GM20431 (cell line): ENCODE measurements around the gene MGAT4D.
"Not testable (repeated sequence)": the region's sequence is repeated elsewhere in the genome, so short reads cannot be mapped to it uniquely, and the experiment has no call there.

Experiments used
- in situ Hi-C: fragments of 300-500 bp; cut with MseI, MboI; formaldehyde crosslinking; loops from one replicate; pipeline ENCODE4 v1.15.0; 2020; ENCODE audit warnings: low sequenced_read_pairs; ENCODE audit not compliant: unreplicated experiment

MGAT4D gene

DNA sequence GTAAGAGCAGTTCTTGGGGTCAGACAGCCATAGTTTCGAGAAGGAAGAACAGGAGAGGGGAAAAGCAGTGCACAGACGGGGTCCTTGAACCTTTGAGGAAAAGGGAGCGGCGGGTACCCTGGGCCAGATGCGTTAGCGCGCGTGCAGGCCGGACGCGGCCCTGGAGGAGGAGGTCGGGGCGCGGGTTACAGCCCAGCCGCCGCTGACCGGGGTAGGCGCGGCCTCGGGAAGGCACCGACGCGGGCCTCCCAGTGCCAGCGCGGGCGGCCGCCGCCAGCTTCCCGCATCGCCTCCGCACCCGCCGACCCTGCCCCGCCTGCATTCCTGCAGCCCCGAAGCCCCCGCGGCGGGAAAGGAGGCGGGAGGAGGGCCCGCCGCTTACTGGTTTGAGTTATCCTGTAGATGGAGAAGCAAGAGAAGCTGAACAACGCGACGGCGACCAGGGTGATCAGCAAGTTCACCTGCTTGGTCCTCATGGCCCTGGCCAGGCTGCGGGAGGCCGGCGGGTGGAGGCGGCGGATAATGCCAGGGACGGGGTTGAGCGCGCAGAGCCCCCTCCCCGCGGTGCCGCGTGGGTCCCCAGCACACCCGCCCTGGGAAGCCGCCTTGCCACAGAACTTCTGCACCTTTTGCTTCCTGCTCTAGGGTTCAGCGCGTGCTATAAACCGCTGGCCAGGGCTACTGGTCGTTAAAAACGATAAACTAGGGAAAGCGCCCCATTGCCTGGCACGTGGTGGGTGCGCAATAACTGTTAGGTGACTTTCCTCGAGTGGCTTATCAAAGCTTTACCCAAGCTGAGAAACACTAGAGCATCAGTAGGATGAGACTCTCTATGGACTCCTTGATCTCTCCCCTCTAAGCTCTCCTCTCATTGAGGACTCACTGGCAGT lies at the start of gene MGAT4D:
TSS of gene MGAT4D (minus strand) at position 547 of the 890 bp plus-strand sequence. CDS start at position 476, 71 bp downstream.
- in situ Hi-C loops = no loop called here

DNA sequence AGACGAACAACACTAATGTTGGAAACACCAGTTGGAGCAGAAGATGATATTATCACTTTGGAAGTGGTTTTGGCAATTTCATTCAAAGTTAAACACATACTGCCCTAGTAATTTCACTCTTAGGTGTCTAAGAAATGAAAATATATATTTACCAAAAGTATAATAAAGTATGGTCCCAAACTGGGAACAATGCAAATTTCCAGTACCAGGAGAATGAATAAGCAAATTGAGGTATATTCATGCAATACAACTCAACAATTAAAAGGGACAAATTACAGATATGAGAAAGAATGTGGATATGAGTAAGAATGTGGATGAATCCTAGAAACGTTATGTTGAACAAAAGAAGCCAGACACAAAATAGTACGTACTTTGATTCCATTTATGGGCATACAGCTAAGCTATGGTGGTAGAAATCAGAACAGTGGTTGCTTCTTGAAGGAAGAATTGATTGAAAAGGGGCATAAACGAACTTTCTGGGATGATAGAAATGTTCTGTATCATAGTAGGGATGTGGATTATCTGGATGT lies 35.9 kb upstream of the MGAT4D start:
- in situ Hi-C loops = no loop called here

DNA sequence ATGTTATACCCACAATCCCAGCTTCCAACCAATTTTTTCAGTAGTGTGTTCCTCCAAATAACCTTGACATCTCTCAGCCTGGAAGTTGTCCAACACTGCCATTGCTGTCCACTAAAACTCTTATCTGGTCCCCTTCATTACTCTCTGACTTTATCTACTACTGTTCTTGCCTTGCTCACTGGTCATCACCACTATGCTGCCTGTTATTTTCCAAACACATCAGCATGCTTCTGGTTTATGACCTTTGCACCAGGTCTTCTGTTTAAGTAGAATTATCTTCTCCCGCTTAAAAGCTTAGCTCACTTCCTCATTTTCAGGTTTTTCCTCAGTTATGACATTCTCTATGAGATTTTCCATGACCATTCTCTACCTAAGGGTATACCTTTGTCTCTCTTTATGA lies 31.3 kb upstream of the MGAT4D start:
- in situ Hi-C loops = no loop called here

DNA sequence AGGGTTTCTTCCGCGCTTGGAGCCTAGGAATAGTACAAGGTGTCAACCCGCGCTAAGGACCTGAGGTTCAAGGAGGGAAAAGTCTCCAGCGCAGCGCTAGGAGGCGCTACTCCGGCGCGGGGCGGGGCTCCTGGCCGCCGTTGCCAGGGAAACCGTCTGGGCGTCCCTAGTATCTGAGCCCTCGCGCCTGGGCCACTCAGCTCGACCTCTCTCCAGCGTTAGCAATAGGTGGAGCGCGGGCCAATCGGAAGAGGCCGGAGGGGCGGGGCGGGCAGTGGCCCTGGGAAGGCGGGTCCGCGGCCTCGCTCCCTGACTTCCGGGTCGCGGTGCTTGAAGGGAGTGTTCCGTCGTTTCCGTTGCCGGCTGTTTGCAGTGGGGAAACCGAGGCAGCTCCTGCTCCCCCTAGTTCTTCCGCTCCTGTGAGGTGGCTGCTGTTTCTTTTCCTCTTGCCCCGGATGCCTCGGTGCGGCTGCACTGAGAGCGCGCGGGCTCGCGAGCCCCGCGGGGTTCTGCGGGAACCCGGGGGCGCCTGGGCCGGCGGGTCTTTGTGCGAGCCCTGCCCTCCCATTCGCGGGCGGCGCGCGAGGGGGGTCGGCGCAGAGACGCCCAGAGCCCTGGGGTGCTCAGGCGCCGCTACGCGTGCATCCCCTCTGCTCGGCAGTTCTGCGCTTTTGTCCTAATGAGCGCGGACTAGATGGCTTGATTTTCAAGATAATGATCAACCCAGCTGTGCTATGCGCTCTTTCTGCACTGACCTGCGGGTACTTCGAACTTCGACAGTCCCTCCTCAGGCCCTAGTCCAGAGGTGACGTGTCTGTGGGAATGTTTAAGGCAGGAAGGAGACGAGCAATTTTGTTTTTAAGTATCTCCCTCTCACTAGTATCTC lies 26.0 kb upstream of the MGAT4D start, which contains the start of gene ELMOD2:
TSS of gene ELMOD2 (plus strand) at position 312 of the 886 bp plus-strand sequence. CDS start 1,261 bp downstream, outside the sequence.
- in situ Hi-C loops = no loop called here

GRCh38 chr4:140523370-140523856 lies 25.3 kb upstream of the MGAT4D start:
- in situ Hi-C loops = no loop called here

DNA sequence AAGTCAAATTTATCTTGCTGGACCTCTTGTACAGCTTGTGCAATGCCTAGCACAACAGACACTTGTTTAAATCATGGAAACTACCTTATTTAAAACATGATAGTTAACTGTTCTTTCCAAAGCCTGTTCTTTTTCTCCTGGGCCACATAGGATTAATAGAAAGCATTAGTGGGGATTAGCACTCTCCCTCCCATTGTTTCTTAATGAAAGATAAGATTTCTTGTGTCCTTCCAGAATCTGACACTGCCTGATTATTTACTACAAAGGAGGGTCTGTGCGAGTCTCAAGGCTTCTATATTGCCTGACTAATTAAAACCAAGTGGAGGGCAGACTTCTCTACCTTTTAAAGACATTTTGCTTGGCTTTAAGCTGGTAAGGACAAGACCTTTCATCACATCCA lies 17.3 kb upstream of the MGAT4D start:
- in situ Hi-C loops = no loop called here

GRCh38 chr4:140513765-140514164 lies 15.7 kb upstream of the MGAT4D start:
- in situ Hi-C loops = not testable (repeated sequence)

GRCh38 chr4:140504261-140504660 lies 6.2 kb upstream of the MGAT4D start:
- in situ Hi-C loops = no loop called here

- in situ Hi-C loops = no loop called here
Measured at GRCh38 chr4:140499391-140499790, 1.3 kb upstream of the MGAT4D start.

DNA sequence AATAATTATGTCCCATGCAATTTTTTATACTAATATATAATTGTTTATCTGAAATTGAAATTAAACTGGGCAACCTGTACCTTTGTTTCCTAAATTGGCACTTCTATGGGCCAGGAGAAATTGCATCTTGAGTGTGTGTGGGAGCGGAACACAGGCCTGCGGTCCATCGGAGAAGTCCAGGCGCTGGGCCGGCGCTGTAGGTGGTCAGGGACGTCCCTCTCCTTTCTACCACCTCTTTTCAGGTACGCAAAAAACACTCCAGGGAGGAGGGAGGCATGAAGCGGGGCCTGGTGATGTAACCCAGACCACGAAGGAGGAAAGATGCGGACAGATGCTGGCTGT lies 717 bp downstream of the MGAT4D start:
- in situ Hi-C loops = no loop called here

DNA sequence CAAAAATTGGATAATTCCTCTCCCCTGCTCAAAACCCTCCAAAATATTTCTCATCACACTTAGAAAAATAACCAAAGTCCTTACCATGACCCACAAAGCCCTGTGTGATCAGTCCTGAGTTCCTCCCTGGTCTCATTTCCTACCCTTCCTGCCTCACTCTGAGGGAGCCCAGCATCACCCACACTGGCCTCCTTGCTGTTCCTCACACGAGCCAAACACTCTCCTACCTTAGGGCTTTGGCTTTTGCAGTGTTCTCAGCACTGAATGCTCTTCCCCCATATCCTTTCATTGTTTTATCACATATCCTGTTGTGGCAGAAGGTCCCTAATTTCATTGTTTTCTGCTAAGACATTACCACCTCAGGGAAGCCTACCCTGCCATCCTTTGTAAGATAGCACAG lies 12.2 kb downstream of the MGAT4D start:
- in situ Hi-C loops = no loop called here

DNA sequence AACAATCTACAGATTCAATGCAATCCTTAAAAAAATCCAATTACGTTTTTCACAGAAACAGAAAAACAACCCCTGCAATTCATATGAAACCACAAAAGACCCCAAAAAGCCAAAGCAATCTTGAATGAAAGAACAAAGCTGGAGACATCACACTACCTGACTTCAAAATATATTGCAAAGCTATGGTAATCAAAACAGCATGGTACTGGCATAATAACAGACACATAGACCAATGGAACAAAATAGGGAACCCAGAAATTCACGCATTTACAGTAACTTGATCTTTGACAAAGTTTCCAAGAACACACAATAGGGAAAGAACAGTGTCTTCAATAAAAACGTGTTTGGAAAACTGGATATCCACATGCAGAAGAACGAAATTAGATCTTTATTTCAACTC lies 14.6 kb downstream of the MGAT4D start:
- in situ Hi-C loops = no loop called here

DNA sequence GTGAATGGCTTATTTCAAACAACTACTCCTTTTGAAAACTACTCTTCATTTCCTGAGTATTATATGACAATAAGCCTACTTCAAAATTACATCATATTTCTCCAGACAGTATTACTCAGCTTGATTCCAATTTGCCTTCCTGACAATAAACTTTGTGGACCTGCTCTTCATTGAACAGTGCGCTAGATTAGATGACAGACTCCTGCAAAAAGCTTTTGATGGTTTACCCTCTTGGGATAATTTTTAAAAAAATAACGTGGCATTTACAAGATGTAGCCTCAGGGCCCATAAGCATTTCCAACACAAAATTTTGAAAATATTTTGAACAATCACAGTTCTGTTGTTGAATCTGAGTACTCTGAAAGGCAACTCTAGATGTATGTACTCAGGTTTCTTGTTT lies 25.9 kb downstream of the MGAT4D start:
- in situ Hi-C loops = no loop called here

DNA sequence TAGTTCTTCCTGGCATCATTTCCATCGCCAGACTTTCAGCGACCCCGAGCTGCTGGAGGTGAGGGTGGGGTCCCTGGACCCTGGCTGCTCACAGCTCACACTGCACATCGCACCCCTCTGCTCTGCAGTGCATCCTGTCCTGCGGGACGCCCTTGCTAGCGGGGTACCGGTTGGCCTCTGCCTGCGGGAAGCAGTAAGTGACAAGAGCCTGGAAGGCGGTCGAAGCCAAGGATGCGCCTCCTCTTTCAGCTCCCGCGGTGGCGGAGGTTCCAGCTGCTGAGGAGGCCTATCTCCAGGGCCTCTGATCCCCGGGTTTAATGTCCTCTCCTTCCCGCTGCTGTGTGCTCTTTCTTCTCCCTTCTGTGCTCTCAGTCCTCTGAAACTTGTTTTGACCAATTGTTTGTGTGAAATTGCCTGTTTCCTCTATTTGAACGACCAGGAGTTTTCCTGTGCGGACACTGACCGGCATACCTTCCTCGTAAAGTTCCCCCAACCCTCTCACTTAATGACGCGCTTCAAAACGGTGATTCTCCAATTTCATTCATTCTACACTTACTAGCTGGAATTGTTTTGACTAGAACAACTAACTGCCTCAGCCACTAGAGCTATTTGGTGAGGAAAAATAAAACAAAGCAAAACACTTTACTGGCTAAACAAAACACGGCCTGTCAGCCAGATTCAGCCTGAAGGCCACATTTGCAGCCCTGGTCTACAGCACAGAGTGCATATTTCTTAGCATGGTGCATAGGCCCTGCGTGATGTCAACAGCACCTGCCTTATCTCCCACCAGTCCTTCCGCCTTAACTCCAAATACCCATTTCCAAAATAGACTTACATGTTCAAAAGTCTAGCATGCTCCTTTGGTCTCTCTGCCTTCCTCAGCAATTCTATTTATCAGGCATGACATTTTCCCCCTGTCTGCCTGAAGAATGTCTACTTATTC lies 28.0 kb downstream of the MGAT4D start:
- in situ Hi-C loops = no loop called here

DNA sequence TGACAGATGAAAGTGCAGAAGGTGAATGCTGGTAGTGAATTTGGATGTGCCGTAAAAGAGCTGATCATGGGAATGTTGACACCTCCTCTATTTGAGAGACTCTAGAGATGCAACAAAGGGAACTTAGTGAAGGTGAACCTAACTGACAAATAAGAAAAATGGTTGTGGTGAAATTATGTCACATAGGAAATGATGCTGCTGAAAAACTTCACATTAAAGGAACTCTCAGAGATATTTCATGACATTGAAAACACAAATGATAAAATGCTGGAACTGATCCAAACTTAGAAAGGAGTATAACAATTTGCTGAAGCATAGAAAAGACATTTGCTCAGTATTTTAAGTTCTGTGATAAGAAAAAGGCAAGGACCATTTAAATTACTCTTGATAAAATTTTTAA lies 31.9 kb downstream of the MGAT4D start:
- in situ Hi-C loops = no loop called here

GRCh38 chr4:140463614-140464013 lies 34.5 kb downstream of the MGAT4D start:
- in situ Hi-C loops = no loop called here

DNA sequence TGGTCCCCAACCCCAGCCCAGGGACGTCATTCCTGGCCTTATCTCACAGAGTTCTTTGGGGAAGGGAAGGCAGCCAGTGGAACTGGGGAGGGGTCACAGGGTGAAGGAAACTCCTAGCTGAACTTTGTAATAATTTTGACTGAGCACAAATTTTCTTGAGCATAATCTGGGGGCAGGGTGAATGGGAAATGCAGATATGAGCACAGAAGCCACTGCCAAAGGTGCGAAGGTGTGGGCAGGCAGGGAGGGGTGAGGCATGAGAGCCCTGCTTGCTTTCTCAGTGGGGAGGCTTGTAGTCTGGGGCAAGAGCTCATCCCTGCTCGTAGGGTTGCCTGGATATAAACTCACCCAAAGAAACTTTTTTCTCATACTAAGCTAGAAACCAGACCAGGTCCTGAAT lies 34.9 kb downstream of the MGAT4D start:
- in situ Hi-C loops = no loop called here

GRCh38 chr4:140450352-140450751 lies 47.7 kb downstream of the MGAT4D start:
- in situ Hi-C loops = no loop called here

- in situ Hi-C loops = no loop called here
Measured at GRCh38 chr4:140448830-140449229, 49.3 kb downstream of the MGAT4D start.

GRCh38 chr4:140448162-140448561 lies 49.9 kb downstream of the MGAT4D start:
- in situ Hi-C loops = no loop called here
